Body of pancreas (tissue), 4 donors: Measurements from ENCODE around the gene CHCHD3.
A peak's percentile ranks its signal among the peaks of the same experiment; 100 is the strongest.

Experiments
- CTCF ChIP-seq, 7 experiments: fragments of 450-650 bp in 4 of 7; fragments of 200-600 bp in 3 of 7; sonication (generic) in 3 of 7; IDR thresholded peaks; one replicate each; pipeline ENCODE4 v1.5.1; 2016 to 2019; ENCODE audit warnings: antibody characterized with exemption in 7 of 7
- POLR2A ChIP-seq, 3 donors: fragments of 450-650 bp; IDR thresholded peaks; one replicate each; pipeline ENCODE4 v1.6.1; 2016; ENCODE audit warnings: antibody characterized with exemption in 3 of 3, mild to moderate bottlenecking in 2 of 3

- TF ChIP-seq CTCF (IDR thresholded peaks at IDR 0.05) (no peak), POLR2A (IDR thresholded peaks at IDR 0.05) (peak in 2 of 3 donors; percentile 73 to 78)
Observed at GRCh38 chr7:133081599-133082389, at the start of gene CHCHD3.
